AG04450 (cell line): ENCODE data around the gene ST7. TPM values are rescaled to one million over a fixed set of nuclear protein-coding genes. Genes with fewer than 3 reads are reported as not detected.

Experiments
- CTCF ChIA-PET: fragments of 300-600, 350-600 bp; formaldehyde crosslinking; extraction: SDS; loops from one replicate; lab custom pipeline; 2022; ENCODE audit warnings: antibody characterized with exemption, inconsistent platforms; lab: Charles Lee
- POLR2A ChIA-PET: fragments of 350-600 bp; formaldehyde crosslinking; extraction: SDS; loops from one replicate; lab custom pipeline; 2021; ENCODE audit warnings: antibody characterized with exemption, inconsistent platforms; lab: Yijun Ruan, JAX
- DNase-seq: peaks from one replicate; pipeline ENCODE4 v3.0.0-alpha.2; 2011; ENCODE audit warnings: low read depth, low spot score
- H3K27ac ChIP-seq: one replicate; pipeline ENCODE4 v1.5.1; 2012; ENCODE audit warnings: low read depth, low read length, control low read depth
- H3K27me3 ChIP-seq: one replicate; pipeline ENCODE4 v1.6.0; 2012; ENCODE audit warnings: low read length; ENCODE audit not compliant: control insufficient read depth, insufficient read depth
- H3K4me3 ChIP-seq: 2 replicates; pipeline ENCODE4 v1.5.1; 2011; ENCODE audit warnings: mild to moderate bottlenecking, low read depth, low read length, control low read depth
- H3K9me3 ChIP-seq: 2 replicates; pipeline ENCODE4 v1.5.1; 2012; ENCODE audit warnings: low read length; ENCODE audit not compliant: control insufficient read depth, insufficient read depth
- polyA plus RNA-seq: library from polyadenylated mRNA; depleted of rRNA; stranded (reverse); fragments of >200 nt; gene quantifications from 2 replicates; pipeline ENCODE4 v1.2.3, GENCODE V29; 2011
- TF ChIP-seq, protein P1 (sequence below): IDR thresholded peaks from 2 replicates; pipeline ENCODE4 v1.5.1; 2011; ENCODE audit warnings: low read depth, low read length, control low read depth, inconsistent platforms

The ST7 gene
- polyA plus RNA-seq, 1 experiment, result 34.5 TPM

DNA sequence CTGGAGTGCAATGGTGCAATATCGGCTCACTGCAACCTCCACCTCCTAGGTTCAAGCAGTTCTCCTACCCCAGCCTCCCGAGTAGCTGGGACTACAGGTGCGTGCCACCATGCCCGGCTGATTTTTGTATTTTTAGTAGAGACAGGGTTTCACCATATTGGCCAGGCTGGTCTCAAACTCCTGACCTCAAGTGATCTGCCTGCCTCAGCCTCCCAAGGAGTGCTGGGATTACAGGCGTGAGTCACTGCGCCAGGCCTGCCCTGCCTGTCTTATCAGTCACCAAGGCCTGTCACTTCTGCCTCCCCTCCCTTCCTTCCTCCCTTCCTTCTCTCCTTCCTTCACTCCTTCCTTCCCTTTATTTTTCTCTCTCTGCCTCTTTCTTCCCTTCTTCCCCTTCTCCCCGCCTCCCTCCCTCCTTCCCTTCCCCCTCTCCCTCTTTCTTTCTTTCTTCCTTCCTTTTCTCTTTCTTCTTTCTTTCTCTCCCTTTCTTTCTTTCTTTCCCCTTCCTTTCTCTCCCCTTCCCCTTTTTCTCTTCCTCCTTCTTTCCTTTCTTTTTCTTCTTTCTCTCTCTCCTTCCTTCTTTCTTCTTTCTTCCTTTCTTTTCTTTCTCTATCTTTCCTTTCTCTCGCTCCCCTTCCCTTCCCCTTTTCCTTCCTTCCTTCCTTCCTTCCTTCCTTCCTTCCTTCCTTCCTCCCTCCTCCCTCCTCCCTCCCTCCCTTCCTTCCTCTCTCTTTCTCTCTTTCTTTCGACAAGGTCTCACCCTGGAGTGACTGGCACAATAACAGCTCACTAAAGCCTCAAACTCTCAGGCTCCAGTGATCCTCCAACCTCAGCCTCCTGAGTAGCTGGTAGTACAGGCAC, 3.1 kb upstream of the ST7 start:
- H3K27me3 ChIP-seq, result no peaks in the 10 kb centered on the region
- no peaks in the 10 kb centered on the region for H3K9me3 ChIP-seq
- POLR2A ChIA-PET, result no interaction called here
- no peak for DNase-seq
- CTCF ChIA-PET, result no interaction called here
- no peak overlapping the region for H3K27ac ChIP-seq
- H3K4me3 ChIP-seq, result no peak overlapping the region
- TF ChIP-seq, protein P1, sequence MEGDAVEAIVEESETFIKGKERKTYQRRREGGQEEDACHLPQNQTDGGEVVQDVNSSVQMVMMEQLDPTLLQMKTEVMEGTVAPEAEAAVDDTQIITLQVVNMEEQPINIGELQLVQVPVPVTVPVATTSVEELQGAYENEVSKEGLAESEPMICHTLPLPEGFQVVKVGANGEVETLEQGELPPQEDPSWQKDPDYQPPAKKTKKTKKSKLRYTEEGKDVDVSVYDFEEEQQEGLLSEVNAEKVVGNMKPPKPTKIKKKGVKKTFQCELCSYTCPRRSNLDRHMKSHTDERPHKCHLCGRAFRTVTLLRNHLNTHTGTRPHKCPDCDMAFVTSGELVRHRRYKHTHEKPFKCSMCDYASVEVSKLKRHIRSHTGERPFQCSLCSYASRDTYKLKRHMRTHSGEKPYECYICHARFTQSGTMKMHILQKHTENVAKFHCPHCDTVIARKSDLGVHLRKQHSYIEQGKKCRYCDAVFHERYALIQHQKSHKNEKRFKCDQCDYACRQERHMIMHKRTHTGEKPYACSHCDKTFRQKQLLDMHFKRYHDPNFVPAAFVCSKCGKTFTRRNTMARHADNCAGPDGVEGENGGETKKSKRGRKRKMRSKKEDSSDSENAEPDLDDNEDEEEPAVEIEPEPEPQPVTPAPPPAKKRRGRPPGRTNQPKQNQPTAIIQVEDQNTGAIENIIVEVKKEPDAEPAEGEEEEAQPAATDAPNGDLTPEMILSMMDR, result no peak

GRCh38 chr7:116950889-116951351, 2.4 kb upstream of the ST7 start:
- H3K27me3 ChIP-seq, result no peaks in the 10 kb centered on the region
- no peak overlapping the region for H3K27ac ChIP-seq
- no peak overlapping the region for H3K4me3 ChIP-seq
- H3K9me3 ChIP-seq, result no peaks in the 10 kb centered on the region
- CTCF ChIA-PET, result no interaction called here
- TF ChIP-seq, protein P1, result no peak
- no peak for DNase-seq
- POLR2A ChIA-PET, result no interaction called here

DNA sequence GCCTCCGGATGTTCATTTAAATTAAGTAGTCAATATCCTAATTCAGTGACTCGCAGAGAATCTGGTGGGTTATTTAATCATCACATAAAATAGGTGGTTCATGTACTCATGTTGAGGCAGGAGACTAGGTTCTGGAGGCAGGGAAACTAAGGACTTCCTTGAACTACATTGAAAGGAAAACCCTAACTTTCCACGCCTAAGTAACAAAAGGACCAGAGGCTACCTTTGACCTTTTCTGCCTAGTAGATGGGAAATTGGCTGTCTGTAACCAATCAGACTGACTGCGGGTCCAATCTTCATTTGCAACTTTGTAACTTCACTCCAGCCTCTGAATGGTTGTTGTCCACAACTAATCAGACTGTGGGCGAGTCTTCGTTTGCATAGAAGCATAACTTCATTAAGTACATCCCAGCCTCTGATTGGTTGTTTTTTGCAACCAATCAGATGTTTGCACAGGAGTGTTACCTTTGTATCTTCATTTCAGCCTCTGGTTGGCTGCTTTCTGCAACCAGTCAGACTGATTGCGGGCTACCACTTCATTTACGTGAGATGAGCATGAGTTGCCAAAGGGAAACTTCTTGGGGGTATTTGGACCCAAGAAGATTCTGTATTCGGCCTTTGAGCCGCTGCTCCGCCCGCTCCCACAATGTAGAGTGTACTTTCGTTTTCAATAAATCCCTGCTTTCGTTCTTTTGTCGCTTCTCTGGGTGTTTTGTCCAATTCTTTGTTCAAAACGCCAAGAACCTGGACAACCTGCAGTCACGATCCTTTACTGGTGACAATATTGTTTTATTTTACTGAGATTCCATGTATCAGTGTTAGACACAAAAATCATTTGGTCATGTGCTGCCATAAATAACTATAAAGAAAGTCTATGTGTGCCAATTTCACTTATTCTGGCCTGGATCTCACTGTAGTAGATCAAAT, 1.7 kb upstream of the ST7 start:
- ChIA-PET CTCF (interaction anchor here (1.5 kb wide), 1 partner anchor 21 kb away, joined by 5 read pairs; no protein-coding TSS in a partner anchor), POLR2A (no interaction called here)
- DNase-seq, result no peak
- TF ChIP-seq, protein P1, result no peak
- Histone ChIP-seq H3K4me3 (no peak overlapping the region), H3K9me3 (no peaks in the 10 kb centered on the region), H3K27ac (no peak overlapping the region), H3K27me3 (no peaks in the 10 kb centered on the region)

GRCh38 chr7:116952635-116953371, 498 bp upstream of the ST7 start:
- CTCF ChIA-PET, result interaction anchor here (1.5 kb wide), 1 partner anchor 22 kb away, joined by 5 read pairs; no protein-coding TSS in a partner anchor

More at GRCh38 chr7:116952635-116953371, 498 bp upstream of the ST7 start:
- Histone ChIP-seq H3K27me3 (no peaks in the 10 kb centered on the region), H3K9me3 (no peaks in the 10 kb centered on the region), H3K27ac (peak overlapping the region; percentile 49), H3K4me3 (peak overlapping the region; percentile 68)
- DNase-seq, result no peak
- POLR2A ChIA-PET, result interaction anchor here (0.8 to 1.1 kb wide), 2 partner anchors 10 to 178 kb away, joined by 3 read pairs; no protein-coding TSS in a partner anchor
- TF ChIP-seq, protein P1, result no peak
